K562 (cell line): ENCODE results near the gene PRIM1. TPM values are rescaled to one million over a fixed set of nuclear protein-coding genes. Genes with fewer than 3 reads are reported as not detected.

Source experiments
- ATAC-seq: fragments of 200-7000 bp; cut with Tn5 transposase; 3 replicates; pipeline ENCODE4 v1.9.1; 2020; ENCODE audit warnings: moderate library complexity
- BruUV-seq: library from RNA; stranded (reverse); fragments of 400-500 nt; replicated peaks from 2 replicates; lab custom pipeline; 2021; lab: Mats Ljungman, UMichigan
- CTCF ChIA-PET: fragments of 300-600 bp; formaldehyde crosslinking; extraction: SDS; loops from one replicate; lab custom pipeline; 2021; ENCODE audit warnings: low intra/inter-chr PET ratio; lab: Yijun Ruan, JAX
- POLR2A ChIA-PET: fragments of 300-600, 350-650 bp; sonication (Branson Sonifier 250); formaldehyde crosslinking; extraction: SDS; loops from one replicate; lab custom pipeline; 2021; ENCODE audit warnings: antibody characterized with exemption, inconsistent platforms; lab: Yijun Ruan, JAX
- DNase-seq, 4 experiments: peaks; one replicate each; pipeline versions ENCODE4 v3.0.0 to v3.0.0-alpha.2; 2011 to 2018; ENCODE audit warnings: low spot score in 3 of 4, mixed read lengths in 3 of 4; ENCODE audit errors: extremely low read depth in 1 of 4
- FAIRE-seq: peaks from 2 replicates; lab custom pipeline; 2011; peaks lifted over from hg19 to GRCh38; lab: Jason Lieb, UNC
- H2AFZ ChIP-seq: 2 replicates; pipeline ENCODE4 v1.6.0; 2011; ENCODE audit warnings: low read depth, low read length, control low read depth, inconsistent platforms
- H3K27ac ChIP-seq: fragments of 200-600 bp; 3 replicates; pipeline ENCODE4 v1.8.0; 2011; ENCODE audit warnings: low read depth, mild to moderate bottlenecking, control low read depth, inconsistent platforms, low read length, moderate library complexity, mixed read lengths; ENCODE audit errors: extremely low read depth
- H3K27me3 ChIP-seq, 2 experiments: fragments of 300-600 bp in 1 of 2; 2 replicates in 1 of 2; 3 replicates in 1 of 2; pipeline versions ENCODE4 v1.6.0 to v1.8.0; 2011; ENCODE audit warnings: inconsistent platforms in 2 of 2, low read length in 2 of 2, mild to moderate bottlenecking in 1 of 2, mixed read lengths in 1 of 2, moderate library complexity in 1 of 2; ENCODE audit not compliant: control insufficient read depth in 2 of 2, insufficient read depth in 2 of 2
- H3K36me3 ChIP-seq: fragments of 300-600 bp; 3 replicates; pipeline ENCODE4 v1.8.0; 2011; ENCODE audit warnings: mild to moderate bottlenecking, low read length, inconsistent platforms; ENCODE audit not compliant: control insufficient read depth, insufficient read depth
- H3K4me1 ChIP-seq, 2 experiments: fragments of 200-600 bp in 1 of 2; replicated peaks in 1 of 2; 2 replicates in 1 of 2; 3 replicates in 1 of 2; pipeline versions ENCODE4 v1.5.1 to v1.8.0; 2011; ENCODE audit warnings: inconsistent platforms in 2 of 2, low read length in 2 of 2, mild to moderate bottlenecking in 1 of 2, mixed read lengths in 1 of 2, moderate library complexity in 1 of 2; ENCODE audit not compliant: control insufficient read depth in 2 of 2, insufficient read depth in 2 of 2
- H3K4me2 ChIP-seq: 2 replicates; pipeline ENCODE4 v1.6.1; 2011; ENCODE audit warnings: low read length, control low read depth, inconsistent platforms, mixed read lengths; ENCODE audit not compliant: insufficient read depth
- H3K4me3 ChIP-seq: fragments of 200-600 bp; sonication (generic), shearing (Covaris generic); 2 replicates; pipeline ENCODE4 v1.5.1; 2016; ENCODE audit warnings: control low read depth, inconsistent platforms
- H3K79me2 ChIP-seq: fragments of 200-600 bp; 3 replicates; pipeline ENCODE4 v1.8.0; 2011; ENCODE audit warnings: low read length, inconsistent platforms; ENCODE audit not compliant: control insufficient read depth, insufficient read depth
- H3K9ac ChIP-seq, 2 experiments: 2 replicates each; pipeline versions ENCODE4 v1.6.0 to v1.6.1; 2011; ENCODE audit warnings: low read depth in 2 of 2, low read length in 2 of 2, control low read depth in 1 of 2, inconsistent platforms in 1 of 2, mild to moderate bottlenecking in 1 of 2, mixed read lengths in 1 of 2; ENCODE audit not compliant: insufficient read depth in 1 of 2
- H3K9me1 ChIP-seq: one replicate; pipeline ENCODE4 v1.6.0; 2011; ENCODE audit warnings: inconsistent platforms, mild to moderate bottlenecking, low read length, moderate library complexity; ENCODE audit not compliant: control insufficient read depth, insufficient read depth
- H3K9me3 ChIP-seq: replicated peaks from 2 replicates; pipeline ENCODE4 v1.5.1; 2011; ENCODE audit warnings: low read depth, low read length, inconsistent platforms; ENCODE audit not compliant: control insufficient read depth, insufficient read depth
- H4K20me1 ChIP-seq: replicated peaks from 2 replicates; pipeline ENCODE4 v1.6.1; 2011; ENCODE audit warnings: low read length, inconsistent platforms, mixed read lengths; ENCODE audit not compliant: control insufficient read depth, insufficient read depth
- CCAR2 ChIP-seq: fragments of 200-400 bp; formaldehyde crosslinking; IDR thresholded peaks from 2 replicates; pipeline ENCODE4 v1.6.1; 2017; ENCODE audit warnings: mild to moderate bottlenecking, low read depth, low read length
- CHD4 ChIP-seq: fragments of 200-600 bp; sonication (generic); IDR thresholded peaks from 3 replicates; pipeline ENCODE4 v1.6.1; 2012; ENCODE audit warnings: low read depth, mild to moderate bottlenecking, mixed read lengths, low read length, inconsistent platforms; ENCODE audit not compliant: insufficient read depth, insufficient replicate concordance, poor library complexity, severe bottlenecking
- CTBP1 ChIP-seq: fragments of 450-650 bp; IDR thresholded peaks from 2 replicates; pipeline ENCODE4 v1.6.1; 2016; ENCODE audit warnings: borderline replicate concordance
- DACH1 ChIP-seq: fragments of 450-650 bp; IDR thresholded peaks from 2 replicates; pipeline ENCODE4 v1.6.1; 2018; ENCODE audit not compliant: partially characterized antibody
- KAT2B ChIP-seq: IDR thresholded peaks from one replicate; pipeline ENCODE4 v1.6.1; 2012; ENCODE audit warnings: low read depth, mild to moderate bottlenecking, control low read depth, inconsistent platforms, low read length, moderate library complexity
- MCM5 ChIP-seq: fragments of 450-650 bp; IDR thresholded peaks from 2 replicates; pipeline ENCODE4 v1.6.1; 2016; ENCODE audit warnings: low read depth
- MTA3 ChIP-seq: fragments of 450-650 bp; formaldehyde crosslinking; IDR thresholded peaks from 2 replicates; pipeline ENCODE4 v1.6.1; 2017; ENCODE audit warnings: mild to moderate bottlenecking, borderline replicate concordance
- MXI1 ChIP-seq: IDR thresholded peaks from 2 replicates; pipeline ENCODE4 v1.6.1; 2011; ENCODE audit warnings: low read depth, mild to moderate bottlenecking, improper control_type of control experiment, low read length
- MYBL2 ChIP-seq, 2 experiments: fragments of 450-650 bp in 1 of 2; sonication (generic) in 1 of 2; formaldehyde crosslinking in 1 of 2; IDR thresholded peaks; 2 replicates each; pipeline versions ENCODE4 v1.6.1 to v1.8.1; 2017 to 2022; ENCODE audit warnings: borderline replicate concordance in 1 of 2, inconsistent platforms in 1 of 2, low read depth in 1 of 2, mild to moderate bottlenecking in 1 of 2, missing genetic modification reagents in 1 of 2, moderate library complexity in 1 of 2
- PHF21A ChIP-seq: fragments of 450-650 bp; IDR thresholded peaks from 2 replicates; pipeline ENCODE4 v1.6.1; 2017; ENCODE audit warnings: low read depth, borderline replicate concordance
- RFX5 ChIP-seq: IDR thresholded peaks from 2 replicates; pipeline ENCODE4 v1.6.1; 2011; ENCODE audit warnings: low read depth, mild to moderate bottlenecking, improper control_type of control experiment, low read length
- SPI1 ChIP-seq: IDR thresholded peaks from 2 replicates; pipeline ENCODE4 v1.6.1; 2011; ENCODE audit warnings: low read depth, low read length, control low read depth, borderline replicate concordance
- STAT5B ChIP-seq: fragments of 250-450 bp; sonication (Bioruptor Pico); IDR thresholded peaks from 2 replicates; pipeline ENCODE4 v1.8.0; 2021; ENCODE audit warnings: mild to moderate bottlenecking, inconsistent platforms
- TCFL5 ChIP-seq: fragments of 250-450 bp; sonication (Bioruptor Pico); conservative IDR thresholded peaks from 2 replicates; pipeline ENCODE4 v1.6.1; 2021; ENCODE audit warnings: mild to moderate bottlenecking, moderate library complexity, matching md5 sums
- TEAD4 ChIP-seq, 2 experiments: sonication (generic) in 1 of 2; formaldehyde crosslinking in 1 of 2; IDR thresholded peaks; 2 replicates each; pipeline versions ENCODE4 v1.6.1 to v1.8.0; 2012 to 2022; ENCODE audit warnings: borderline replicate concordance in 1 of 2, inconsistent platforms in 1 of 2, low read length in 1 of 2, mild to moderate bottlenecking in 1 of 2, missing genetic modification reagents in 1 of 2
- ZC3H4 ChIP-seq: sonication (generic); formaldehyde crosslinking; IDR thresholded peaks from 2 replicates; pipeline ENCODE4 v1.9.0; 2021; ENCODE audit warnings: missing genetic modification reagents, borderline replicate concordance
- ZKSCAN3 ChIP-seq: fragments of 250-450 bp; sonication (Bioruptor Pico); IDR thresholded peaks from 2 replicates; pipeline ENCODE4 v1.4.0; 2020
- ZNF224 ChIP-seq: sonication (generic); formaldehyde crosslinking; IDR thresholded peaks from 2 replicates; pipeline ENCODE4 v1.8.0; 2022; ENCODE audit warnings: mild to moderate bottlenecking, missing genetic modification reagents
- WGBS: fragments of 100-300 bp; shearing (Covaris generic); methylation state at CpG from one replicate; pipeline ENCODE4 v1.1.6; 2016; ENCODE audit warnings: low coverage, mixed read lengths; ENCODE audit not compliant: insufficient coverage; ENCODE audit errors: missing lambda C conversion rate; 5-methylcytosine and 5-hydroxymethylcytosine counted together
- in situ Hi-C: fragments of 300-500 bp; cut with MboI; formaldehyde crosslinking; loops from 4 replicates; pipeline ENCODE4 v1.15.0; 2018; ENCODE audit warnings: inconsistent platforms, mixed read lengths
- intact Hi-C: fragments of 100-400 bp; cut with micrococcal nuclease; formaldehyde crosslinking; loops from 2 replicates; pipeline ENCODE4 v1.14.2; 2022
- polyA plus RNA-seq, 8 experiments: library from polyadenylated mRNA; depleted of rRNA in 4 of 8; stranded (reverse) in 5 of 8; unstranded in 3 of 8; fragments of >200 nt; fragmentation: Nextera tagmentation in 2 of 8; fragmentation: Illumina TruSeq in 1 of 8; extraction: Ambion mirVana in 2 of 8; extraction: Trizol in 1 of 8; gene quantifications; 2 replicates each; pipeline versions ENCODE4 v1.2.1 to v1.2.3, GENCODE V29; 2011 to 2014; ENCODE audit warnings: inconsistent platforms in 1 of 8, missing spikeins in 1 of 8
- total RNA-seq, 7 experiments: library from RNA; depleted of rRNA in 6 of 7; stranded (reverse); fragments of >200 nt in 6 of 7; fragmentation: Illumina TruSeq in 2 of 7; extraction: Trizol in 2 of 7; gene quantifications; 2 replicates each; pipeline versions ENCODE4 v1.2.1 to v1.2.3, GENCODE V29; 2011 to 2021; ENCODE audit warnings: low replicate concordance in 1 of 7
- TF ChIP-seq, protein P1 (sequence below): fragments of 450-650 bp; IDR thresholded peaks from 2 replicates; pipeline ENCODE4 v1.6.1; 2018; ENCODE audit warnings: mild to moderate bottlenecking, low read depth; ENCODE audit not compliant: partially characterized antibody

The PRIM1 gene
- total and polyA plus RNA-seq, 9 of the 15 experiments (the other 6 are each of a cell fraction or from before 2014, with no cell fraction given) = 67.2 to 179 (median 140) TPM

DNA sequence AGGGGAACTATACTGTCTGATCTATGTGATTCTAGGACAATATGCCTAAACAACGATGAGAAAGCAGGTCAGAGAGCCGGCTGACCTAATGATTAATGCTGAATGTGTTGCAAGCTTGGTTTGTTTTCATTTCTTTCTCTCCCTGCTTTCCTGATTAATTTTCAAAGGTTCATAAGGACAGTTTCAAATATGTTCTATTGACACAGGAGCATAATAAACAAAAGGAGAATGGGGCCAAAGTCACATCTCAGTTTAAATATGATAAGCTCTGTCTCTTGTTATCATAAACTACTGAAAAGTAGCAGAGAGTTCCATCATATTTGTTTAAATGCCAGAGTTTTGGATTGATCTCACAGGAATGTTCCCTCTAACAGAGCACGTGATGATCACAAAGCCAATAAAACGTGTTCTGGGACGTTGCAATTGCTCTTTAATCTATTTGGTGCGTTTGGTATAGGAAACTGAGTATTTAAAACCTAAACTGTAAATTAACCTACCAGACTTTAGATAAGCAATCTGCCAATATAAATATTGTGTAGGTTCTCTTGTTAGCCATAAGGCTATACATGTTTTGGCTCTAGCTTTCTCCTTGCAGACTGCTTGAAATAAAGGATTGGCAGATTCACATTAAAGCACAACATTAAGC, 7.3 kb upstream of the PRIM1 start:
- no peak overlapping the region for H3K27ac ChIP-seq
- ATAC-seq = no peak
- FAIRE-seq = no peak
- no peak for TF ChIP-seq TCFL5 (CRISPR knock-in tag)
- no peak for TF ChIP-seq MXI1
- TF ChIP-seq KAT2B = no peak
- no peak for TF ChIP-seq STAT5B (CRISPR knock-in tag)
- no peak for TF ChIP-seq ZKSCAN3 (CRISPR knock-in tag)
- TF ChIP-seq, protein P1, sequence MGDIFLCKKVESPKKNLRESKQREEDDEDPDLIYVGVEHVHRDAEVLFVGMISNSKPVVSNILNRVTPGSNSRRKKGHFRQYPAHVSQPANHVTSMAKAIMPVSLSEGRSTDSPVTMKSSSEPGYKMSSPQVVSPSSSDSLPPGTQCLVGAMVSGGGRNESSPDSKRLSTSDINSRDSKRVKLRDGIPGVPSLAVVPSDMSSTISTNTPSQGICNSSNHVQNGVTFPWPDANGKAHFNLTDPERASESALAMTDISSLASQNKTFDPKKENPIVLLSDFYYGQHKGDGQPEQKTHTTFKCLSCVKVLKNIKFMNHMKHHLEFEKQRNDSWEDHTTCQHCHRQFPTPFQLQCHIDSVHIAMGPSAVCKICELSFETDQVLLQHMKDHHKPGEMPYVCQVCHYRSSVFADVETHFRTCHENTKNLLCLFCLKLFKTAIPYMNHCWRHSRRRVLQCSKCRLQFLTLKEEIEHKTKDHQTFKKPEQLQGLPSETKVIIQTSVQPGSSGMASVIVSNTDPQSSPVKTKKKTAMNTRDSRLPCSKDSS = no peak
- TF ChIP-seq SPI1 = no peak
- no peak for TF ChIP-seq CHD4
- TF ChIP-seq ZC3H4 (CRISPR knock-in tag) = no peak
- TF ChIP-seq DACH1 = no peak
- no peak for TF ChIP-seq CTBP1
- no peak for TF ChIP-seq ZNF224 (CRISPR knock-in tag)
- no peak for TF ChIP-seq PHF21A
- no peak for TF ChIP-seq CCAR2
- no peak for TF ChIP-seq RFX5
- no peak for TF ChIP-seq TEAD4 (IDR thresholded peaks at IDR 0.05; ENCODE audit: low read length)
- TF ChIP-seq TEAD4 (CRISPR knock-in tag; IDR thresholded peaks at IDR 0.05; ENCODE audit: borderline replicate concordance) = no peak
- TF ChIP-seq MYBL2 (IDR thresholded peaks at IDR 0.05; ENCODE audit: low read depth) = no peak
- no peak for TF ChIP-seq MYBL2 (CRISPR knock-in tag; IDR thresholded peaks at IDR 0.05; ENCODE audit: borderline replicate concordance)
- TF ChIP-seq MTA3 = no peak
- no peak for TF ChIP-seq MCM5
- 37% methylated on average over 6 of the region's 6 CpGs for WGBS
- in situ Hi-C loops = loop anchor here (5.0 to 10.0 kb wide), 3 partner anchors 243 to 425 kb away; no protein-coding TSS in a partner anchor
- no peaks in the 10 kb centered on the region for H3K9me1 ChIP-seq
- H3K9me3 ChIP-seq = peaks cover 7% of the 10 kb centered on the region; the same call in 1 of the 2 replicates
- H3K79me2 ChIP-seq = no peaks in the 10 kb centered on the region
- no peaks in the 10 kb centered on the region for H3K4me1 ChIP-seq
- H2AFZ ChIP-seq = no peak overlapping the region
- H3K36me3 ChIP-seq = no peaks in the 10 kb centered on the region
- intact Hi-C loops = loop anchor here (5.0 kb wide), 2 partner anchors 78 to 228 kb away; no protein-coding TSS in a partner anchor
- DNase-seq = no peak
- no peaks in the 10 kb centered on the region for H4K20me1 ChIP-seq
- POLR2A ChIA-PET = interaction anchor here (0.6 to 1.2 kb wide), 2 partner anchors 11 to 70 kb away, joined by 3 read pairs; no protein-coding TSS in a partner anchor
- no peak overlapping the region for H3K9ac ChIP-seq
- H3K4me3 ChIP-seq = no peak overlapping the region
- no TSS peak for BruUV-seq
- CTCF ChIA-PET = no interaction called here
- no peak overlapping the region for H3K4me2 ChIP-seq
- no peaks in the 10 kb centered on the region for H3K27me3 ChIP-seq
